Fibroblast of skin of right quadriceps (primary cell): ENCODE data around the gene IFI35.
"Not testable (repeated sequence)": the region's sequence is repeated elsewhere in the genome, so short reads cannot be mapped to it uniquely, and the experiment has no call there.

ENCODE experiments used
- DNase-seq: peaks from one replicate; pipeline ENCODE4 v3.0.0-alpha.2; 2013

The IFI35 gene

DNA sequence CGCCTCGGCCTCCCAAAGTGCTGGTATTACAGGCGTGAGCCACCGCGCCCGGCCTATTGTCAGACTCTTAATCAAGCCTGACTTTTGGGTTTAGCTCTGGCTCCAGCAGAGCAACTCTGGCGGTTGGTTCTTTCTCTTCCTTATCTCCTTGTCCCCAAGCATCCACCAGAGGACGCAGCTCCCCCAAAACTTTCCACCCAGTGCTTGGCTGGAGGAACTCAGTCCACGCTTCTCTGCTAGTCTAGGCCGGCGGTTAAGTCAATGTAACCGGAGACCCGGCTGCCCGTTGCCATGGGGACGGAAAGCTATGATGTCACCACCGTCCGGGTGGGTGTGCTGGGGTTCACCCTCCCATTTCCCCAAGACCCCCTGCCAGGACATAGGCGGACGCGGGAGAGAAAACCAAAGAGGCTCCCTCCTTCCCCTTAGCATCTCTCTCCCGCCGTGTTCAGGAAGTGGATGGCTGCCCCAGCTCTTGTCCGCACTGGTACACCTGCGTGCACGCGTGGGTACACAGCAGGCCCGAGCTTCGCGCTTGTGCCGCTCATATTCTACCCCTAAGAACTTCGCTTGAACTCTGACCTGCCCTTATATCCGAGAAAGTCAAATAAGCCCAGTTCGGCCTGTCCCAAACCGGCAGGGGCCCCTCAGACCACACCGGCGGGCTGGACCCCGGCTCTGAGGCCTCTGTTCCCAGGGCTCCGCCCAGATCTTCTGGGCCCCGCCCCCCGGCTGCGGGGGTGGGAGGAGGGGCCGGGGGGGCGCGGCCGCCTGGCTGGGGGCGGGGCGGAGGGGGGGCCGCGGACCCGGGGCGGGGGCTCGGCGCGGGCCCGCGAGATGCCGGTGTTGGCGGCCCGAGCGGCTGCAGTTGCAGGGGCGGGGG lies 18.1 kb downstream of the IFI35 start, which contains the start of gene RND2:
Gene RND2, plus strand, starts transcription at position 825 of the 883 bp plus-strand sequence. CDS start 117 bp downstream, outside the sequence.
- DNase-seq = peak; percentile 96

GRCh38 chr17:43025290-43025657 lies 18.7 kb downstream of the IFI35 start:
- DNase-seq = no peak

DNA sequence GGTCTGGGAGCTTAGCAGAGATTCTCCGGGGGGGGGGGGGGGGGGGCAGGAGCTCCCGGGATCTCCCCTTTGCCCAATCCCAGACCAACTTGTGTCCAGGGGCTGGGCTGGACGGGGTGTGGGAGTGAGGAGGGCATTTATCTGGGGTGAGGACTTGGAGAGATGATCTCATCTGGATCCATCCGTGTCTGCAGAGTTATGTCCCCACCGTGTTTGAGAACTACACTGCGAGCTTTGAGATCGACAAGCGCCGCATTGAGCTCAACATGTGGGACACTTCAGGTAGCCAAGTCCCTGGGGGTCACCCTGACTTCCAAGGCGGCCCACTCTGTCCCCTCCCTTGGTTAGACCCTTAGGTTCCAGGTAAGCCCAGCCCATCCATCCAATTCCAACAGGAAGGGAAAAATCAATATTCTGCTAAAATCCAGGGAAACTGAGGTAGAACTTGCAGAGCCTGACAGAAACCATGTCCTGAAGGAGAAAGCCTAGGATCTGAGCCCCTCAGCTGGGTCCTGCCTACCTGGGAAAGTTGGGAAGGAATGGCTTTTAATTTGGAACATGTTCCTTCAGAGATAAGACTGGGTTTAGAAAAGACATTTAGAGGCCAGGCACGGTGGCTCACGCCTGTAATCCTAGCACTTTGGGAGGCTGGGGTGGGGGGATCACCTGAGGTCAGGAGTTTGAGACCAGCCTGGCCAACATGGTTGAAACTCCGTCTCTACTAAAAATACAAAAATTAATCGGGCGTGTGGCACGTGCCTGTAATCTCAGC lies 19.4 kb downstream of the IFI35 start:
- DNase-seq = no peak

DNA sequence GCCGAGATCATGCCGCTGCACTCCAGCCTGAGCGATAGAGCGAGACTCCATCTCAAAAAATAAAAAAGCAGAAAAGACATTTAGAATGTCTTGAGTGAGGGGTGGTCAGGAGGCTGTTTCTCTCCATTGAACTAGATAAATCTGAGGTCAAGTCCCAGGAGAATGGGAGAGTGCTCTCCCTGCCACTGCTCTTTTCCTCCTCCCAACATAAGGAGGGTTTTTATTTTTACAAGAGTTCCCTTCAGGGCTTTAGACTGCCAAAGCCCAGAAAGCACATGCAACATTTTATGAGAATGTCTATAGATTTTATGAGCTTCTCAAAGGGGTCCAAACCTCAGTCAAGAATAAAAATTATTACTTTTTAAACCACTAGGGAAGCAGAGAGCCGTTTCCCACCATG lies 20.0 kb downstream of the IFI35 start:
- no peak for DNase-seq

DNA sequence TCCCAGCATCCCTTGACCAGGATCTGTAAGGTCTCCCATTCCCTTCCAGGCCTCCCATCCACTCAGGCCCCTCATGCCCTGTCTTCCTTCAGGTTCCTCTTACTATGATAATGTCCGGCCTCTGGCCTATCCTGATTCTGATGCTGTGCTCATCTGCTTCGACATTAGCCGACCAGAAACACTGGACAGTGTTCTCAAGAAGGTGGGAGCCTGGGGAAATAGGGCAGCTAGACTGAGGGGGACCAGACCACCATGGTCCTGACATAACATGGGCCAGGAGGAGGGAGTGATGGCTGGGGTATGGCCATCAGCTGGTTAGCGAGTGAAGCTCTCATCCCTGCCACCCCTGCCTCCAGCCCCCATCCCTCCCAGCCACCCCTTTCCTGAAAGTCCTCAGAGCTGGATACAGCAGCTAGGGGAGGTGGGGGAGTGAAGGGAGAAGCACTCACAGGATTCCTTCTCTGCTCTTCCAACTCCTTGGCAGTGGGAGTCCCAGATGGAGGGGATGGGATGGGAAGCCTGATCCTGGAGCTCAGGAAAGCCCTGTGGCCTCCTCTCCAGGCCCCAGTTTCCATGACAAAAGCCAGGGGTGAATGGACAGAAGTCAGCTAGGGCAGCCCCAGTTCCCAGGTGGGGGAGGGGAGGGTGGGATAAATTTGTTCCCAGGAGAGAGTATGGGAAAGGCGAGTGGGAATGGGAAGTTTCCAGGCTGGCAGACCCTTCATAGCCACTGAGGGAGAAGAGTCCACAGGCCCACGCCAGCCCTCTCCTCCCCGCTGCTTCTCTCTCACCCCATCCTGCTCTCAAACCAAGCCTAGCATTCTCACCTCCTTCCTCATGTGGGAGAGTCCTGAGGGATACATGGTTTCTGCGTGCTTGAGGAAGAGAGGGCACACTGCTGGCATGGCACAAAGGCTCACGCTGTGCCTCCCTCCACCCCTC lies 20.8 kb downstream of the IFI35 start:
- DNase-seq = no peak

GRCh38 chr17:43028221-43028861 lies 21.8 kb downstream of the IFI35 start:
- no peak for DNase-seq

DNA sequence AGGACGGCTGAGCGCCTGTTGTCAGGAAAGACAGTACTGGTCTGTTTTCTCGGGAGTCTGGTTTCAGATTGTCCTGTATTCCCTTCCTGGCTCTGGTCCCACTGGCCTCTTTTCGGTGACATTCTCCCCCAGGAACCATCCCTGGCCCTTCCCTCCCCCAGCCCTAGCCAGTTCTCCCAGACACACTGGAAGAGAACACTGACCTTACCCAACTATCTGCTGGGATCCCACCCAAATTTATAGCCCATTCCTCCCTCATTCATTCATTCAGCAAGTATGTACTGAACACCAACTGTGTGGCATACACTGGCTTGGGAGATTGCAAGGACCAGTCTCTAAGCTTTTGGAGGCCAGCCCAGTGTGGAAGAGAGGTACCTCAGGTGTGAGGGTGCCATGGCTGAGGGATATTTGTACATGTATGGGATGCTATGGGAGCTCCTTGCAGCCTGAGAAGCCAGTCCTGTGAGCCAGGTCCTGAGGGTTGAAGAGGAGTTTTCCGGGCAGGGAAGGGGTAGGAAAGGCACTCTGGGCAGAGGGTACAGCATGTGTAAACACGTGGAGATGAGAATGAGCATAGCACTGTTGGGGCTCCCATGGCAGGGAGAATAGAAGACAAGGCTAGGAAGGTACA lies 23.7 kb downstream of the IFI35 start:
- DNase-seq = no peak

GRCh38 chr17:43031666-43032065 lies 25.1 kb downstream of the IFI35 start:
- no peak for DNase-seq

- DNase-seq = no peak
Observed at GRCh38 chr17:43033948-43034881, 27.6 kb downstream of the IFI35 start.

GRCh38 chr17:43034894-43035293 lies 28.3 kb downstream of the IFI35 start:
- DNase-seq = no peak

GRCh38 chr17:43039646-43040045 lies 33.1 kb downstream of the IFI35 start:
- DNase-seq = no peak

GRCh38 chr17:43040655-43041054 lies 34.1 kb downstream of the IFI35 start:
- DNase-seq = no peak

- no peak for DNase-seq
Observed at GRCh38 chr17:43042025-43042628, 35.5 kb downstream of the IFI35 start.

- no peak for DNase-seq
Observed at GRCh38 chr17:43043307-43043706, 36.7 kb downstream of the IFI35 start.

DNA sequence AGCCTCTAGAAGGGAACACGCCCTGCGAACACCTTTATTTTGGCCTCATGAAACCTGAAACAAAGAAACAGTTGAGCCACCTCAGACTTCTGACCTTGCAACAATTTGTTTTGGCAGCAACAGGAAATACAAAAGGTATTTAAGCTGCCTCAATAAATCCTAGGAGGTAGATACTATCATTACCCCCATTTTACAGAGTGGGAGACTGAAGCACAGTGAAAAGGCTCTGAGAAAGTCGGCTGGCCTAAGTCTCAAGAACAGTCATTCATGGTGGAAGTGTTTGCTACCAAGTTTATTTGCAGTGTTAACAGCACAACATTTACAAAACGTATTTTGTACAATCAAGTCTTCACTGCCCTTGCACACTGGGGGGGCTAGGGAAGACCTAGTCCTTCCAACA lies 37.4 kb downstream of the IFI35 start:
- DNase-seq = no peak

- DNase-seq = no peak
Observed at GRCh38 chr17:43051969-43052368, 45.4 kb downstream of the IFI35 start.

DNA sequence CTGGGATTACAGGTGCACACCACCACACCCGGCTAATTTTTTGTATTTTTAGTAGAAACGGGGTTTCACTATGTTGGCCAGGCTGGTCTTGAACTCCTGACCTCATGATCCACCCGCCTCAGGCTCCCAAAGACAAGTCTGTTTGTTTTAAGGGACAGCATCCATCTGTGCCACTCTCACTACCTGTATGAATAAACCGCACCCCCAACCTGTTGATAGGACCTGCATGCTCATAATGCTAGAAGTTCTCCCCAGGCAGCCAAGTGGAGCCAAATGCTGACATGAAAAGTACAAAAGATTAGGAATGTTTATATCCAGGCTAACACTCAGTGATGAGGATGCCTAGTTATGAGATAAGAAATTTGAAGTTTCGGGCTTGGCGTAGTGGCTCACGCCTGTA lies 46.4 kb downstream of the IFI35 start:
- DNase-seq = not testable (repeated sequence)

GRCh38 chr17:43056051-43056450 lies 49.5 kb downstream of the IFI35 start:
- DNase-seq = no peak

DNA sequence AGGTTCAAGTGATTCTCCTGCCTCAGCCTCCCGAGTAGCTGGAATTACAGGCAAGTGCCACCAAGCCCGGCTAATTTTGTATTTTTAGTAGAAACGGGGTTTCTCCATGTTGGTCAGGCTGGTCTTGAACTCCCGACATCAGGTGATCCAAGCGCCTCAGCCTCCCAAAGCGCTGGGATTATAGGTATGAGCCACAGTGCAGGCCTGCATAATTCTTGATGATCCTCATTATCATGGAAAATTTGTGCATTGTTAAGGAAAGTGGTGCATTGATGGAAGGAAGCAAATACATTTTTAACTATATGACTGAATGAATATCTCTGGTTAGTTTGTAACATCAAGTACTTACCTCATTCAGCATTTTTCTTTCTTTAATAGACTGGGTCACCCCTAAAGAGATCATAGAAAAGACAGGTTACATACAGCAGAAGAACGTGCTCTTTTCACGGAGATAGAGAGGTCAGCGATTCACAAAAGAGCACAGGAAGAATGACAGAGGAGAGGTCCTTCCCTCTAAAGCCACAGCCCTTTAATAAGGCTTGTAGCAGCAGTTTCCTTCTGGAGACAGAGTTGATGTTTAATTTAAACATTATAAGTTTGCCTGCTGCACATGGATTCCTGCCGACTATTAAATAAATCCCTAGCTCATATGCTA lies 56.5 kb downstream of the IFI35 start:
- DNase-seq = no peak
